ENCODE data around the gene RUSF1.
"Not testable (repeated sequence)": the region's sequence is repeated elsewhere in the genome, so short reads cannot be mapped to it uniquely, and the experiment has no call there.

The RUSF1 gene

DNA sequence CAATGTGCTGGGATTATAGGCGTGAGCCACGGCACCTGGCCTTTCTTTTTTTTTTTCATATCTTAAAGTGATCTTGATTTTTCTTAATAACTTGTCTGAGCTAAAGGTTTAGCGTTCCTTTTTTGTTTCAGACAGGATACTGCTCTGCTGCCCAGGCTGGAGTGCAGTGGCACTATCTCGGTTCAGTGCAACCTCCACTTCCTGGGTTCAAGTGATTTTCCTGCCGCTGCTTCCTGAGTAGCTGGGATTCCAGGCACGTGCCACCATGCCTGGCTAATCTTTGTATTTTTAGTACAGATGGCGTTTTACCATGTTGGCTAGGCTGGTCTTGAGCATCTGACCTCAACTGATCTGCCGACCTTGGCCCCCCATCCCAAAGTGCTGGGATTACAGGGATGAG, 4.0 kb downstream of the RUSF1 start:
- CTCF ChIA-PET: interaction anchor here (0.7 kb wide), 1 partner anchor 16 kb away, joined by 3 read pairs; no protein-coding TSS in a partner anchor
- POLR2A ChIA-PET (ENCODE audit: low non-redundant PET): no interaction called here
- no peak for DNase-seq (ENCODE audit: low spot score)
- TF ChIP-seq CTCF (conservative IDR thresholded peaks at IDR 0.05; ENCODE audit: low read depth): no peak
- no peak overlapping the region for H3K27ac ChIP-seq

- H3K27ac ChIP-seq; CTCF ChIA-PET; POLR2A ChIA-PET (ENCODE audit: low non-redundant PET); DNase-seq (ENCODE audit: low spot score): not testable (repeated sequence)
These were observed 4.6 kb downstream of the RUSF1 start for GRCh38 chr16:31503555-31503954.

GRCh38 chr16:31502981-31503380, 5.2 kb downstream of the RUSF1 start:
- no peak overlapping the region for H3K27ac ChIP-seq
- DNase-seq (ENCODE audit: low spot score): no peak
- TF ChIP-seq CTCF (conservative IDR thresholded peaks at IDR 0.05; ENCODE audit: low read depth): no peak
- POLR2A ChIA-PET (ENCODE audit: low non-redundant PET): no interaction called here
- CTCF ChIA-PET: no interaction called here

DNA sequence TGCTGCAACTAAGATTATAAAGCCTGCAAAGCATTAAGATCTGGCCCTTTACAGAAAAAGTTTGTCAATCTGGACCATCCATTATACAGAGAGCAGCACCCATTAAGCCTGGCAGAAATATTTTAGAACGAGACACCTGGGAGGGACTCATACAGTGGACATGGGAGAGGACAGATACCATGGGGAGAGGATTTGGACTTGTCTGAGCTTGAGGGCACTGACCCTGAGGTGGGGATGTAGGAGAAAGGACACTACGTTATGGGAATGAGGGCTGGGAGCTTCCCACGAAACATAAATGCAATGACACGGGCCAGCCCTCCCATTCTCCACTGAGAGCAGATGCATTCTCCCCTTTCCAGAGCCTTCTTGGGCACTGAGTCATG, 6.2 kb downstream of the RUSF1 start:
- ChIA-PET CTCF (no interaction called here), POLR2A (ENCODE audit: low non-redundant PET) (no interaction called here)
- DNase-seq (ENCODE audit: low spot score): no peak
- H3K27ac ChIP-seq: no peak overlapping the region
- no peak for TF ChIP-seq CTCF (conservative IDR thresholded peaks at IDR 0.05; ENCODE audit: low read depth)

GRCh38 chr16:31501226-31501965, 6.8 kb downstream of the RUSF1 start:
- CTCF ChIA-PET: no interaction called here
- POLR2A ChIA-PET (ENCODE audit: low non-redundant PET): no interaction called here
- TF ChIP-seq CTCF (conservative IDR thresholded peaks at IDR 0.05; ENCODE audit: low read depth): no peak
- DNase-seq (ENCODE audit: low spot score): no peak
- H3K27ac ChIP-seq: no peak overlapping the region

DNA sequence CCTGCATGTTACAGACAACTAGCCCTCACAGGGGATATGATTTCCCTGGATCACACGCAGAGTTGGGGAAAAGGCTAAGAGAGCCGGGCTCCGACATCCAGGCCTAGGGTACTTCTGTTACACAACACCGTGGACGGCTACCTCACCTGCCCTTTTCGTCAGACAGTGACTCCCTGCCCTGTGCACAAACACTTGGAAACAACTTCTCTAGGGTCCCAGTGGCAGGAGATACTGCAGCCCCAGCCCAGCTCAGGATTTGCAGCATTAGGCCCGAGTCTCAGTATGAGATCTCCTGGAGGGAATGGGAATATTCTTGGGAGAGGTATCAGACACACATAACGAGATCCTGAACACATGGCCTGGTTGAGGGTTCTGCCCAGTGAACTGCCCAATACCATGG, 8.3 kb downstream of the RUSF1 start:
- no peak overlapping the region for H3K27ac ChIP-seq
- CTCF ChIA-PET: interaction anchor here (0.6 kb wide), 1 partner anchor 162 kb away, joined by 3 read pairs; no protein-coding TSS in a partner anchor
- POLR2A ChIA-PET (ENCODE audit: low non-redundant PET): no interaction called here
- DNase-seq (ENCODE audit: low spot score): no peak
- TF ChIP-seq CTCF (conservative IDR thresholded peaks at IDR 0.05; ENCODE audit: low read depth): no peak

DNA sequence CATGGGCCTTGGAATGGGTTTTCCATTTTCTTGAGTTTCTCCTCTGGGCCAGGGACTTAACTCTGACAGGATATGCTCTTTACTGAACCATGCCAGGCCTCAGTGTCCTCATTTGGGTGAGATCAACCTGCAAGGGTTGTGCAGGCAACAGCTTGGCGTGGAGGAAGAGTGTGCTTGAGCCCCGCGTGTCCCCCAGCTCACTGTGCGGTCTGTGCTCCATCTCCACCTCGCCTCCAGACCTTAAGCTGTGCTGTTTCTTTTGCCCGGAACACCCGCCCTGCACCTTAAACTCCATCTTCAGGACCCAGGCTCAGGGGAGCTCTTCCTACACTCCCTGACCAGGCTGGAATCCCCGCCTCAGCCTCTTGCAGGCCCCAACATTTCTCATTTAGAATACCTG, 9.7 kb downstream of the RUSF1 start:
- no peak for DNase-seq (ENCODE audit: low spot score)
- H3K27ac ChIP-seq: no peak overlapping the region
- POLR2A ChIA-PET (ENCODE audit: low non-redundant PET): no interaction called here
- no peak for TF ChIP-seq CTCF (conservative IDR thresholded peaks at IDR 0.05; ENCODE audit: low read depth)
- CTCF ChIA-PET: no interaction called here

Measured in RWPE1 (cell line).